HCT116 (cell line): ENCODE measurements around the gene ITIH5.

Source experiments
- CEBPB ChIP-seq: IDR thresholded peaks from 2 replicates; pipeline ENCODE4 v1.6.1; 2012; ENCODE audit warnings: low read depth
- EGR1 ChIP-seq: IDR thresholded peaks from 2 replicates; pipeline ENCODE4 v1.6.1; 2012; ENCODE audit warnings: low read depth
- EZH2 ChIP-seq: fragments of 200-600 bp; sonication (generic); IDR thresholded peaks from 2 replicates; pipeline ENCODE4 v1.6.1; 2017; ENCODE audit warnings: antibody characterized with exemption, mixed run types
- FOSL1 ChIP-seq: IDR thresholded peaks from 2 replicates; pipeline ENCODE4 v1.6.1; 2012; ENCODE audit warnings: low read depth
- JUND ChIP-seq: IDR thresholded peaks from 2 replicates; pipeline ENCODE4 v1.6.1; 2012
- POLR2A ChIP-seq: IDR thresholded peaks from 2 replicates; pipeline ENCODE4 v1.7.0; 2011; ENCODE audit warnings: borderline replicate concordance; ENCODE audit not compliant: insufficient read depth, insufficient read length; ENCODE audit errors: extremely low read depth
- TCF7L2 ChIP-seq: IDR thresholded peaks from 2 replicates; pipeline ENCODE4 v1.7.0; 2011; ENCODE audit warnings: borderline replicate concordance, inconsistent platforms; ENCODE audit not compliant: insufficient read depth, insufficient read length; ENCODE audit errors: extremely low read depth
- TF ChIP-seq, protein P1 (sequence below), 3 experiments: fragments of 200-600 bp in 1 of 3; sonication (generic) in 1 of 3; IDR thresholded peaks in 2 of 3; conservative IDR thresholded peaks in 1 of 3; 2 replicates each; pipeline ENCODE4 v1.5.1; 2012 to 2017; ENCODE audit warnings: low read depth in 2 of 3, low read length in 2 of 3, antibody characterized with exemption in 1 of 3, borderline replicate concordance in 1 of 3, control low read depth in 1 of 3, mild to moderate bottlenecking in 1 of 3, mixed read lengths in 1 of 3, mixed run types in 1 of 3, moderate library complexity in 1 of 3; ENCODE audit not compliant: insufficient read depth in 1 of 3

DNA sequence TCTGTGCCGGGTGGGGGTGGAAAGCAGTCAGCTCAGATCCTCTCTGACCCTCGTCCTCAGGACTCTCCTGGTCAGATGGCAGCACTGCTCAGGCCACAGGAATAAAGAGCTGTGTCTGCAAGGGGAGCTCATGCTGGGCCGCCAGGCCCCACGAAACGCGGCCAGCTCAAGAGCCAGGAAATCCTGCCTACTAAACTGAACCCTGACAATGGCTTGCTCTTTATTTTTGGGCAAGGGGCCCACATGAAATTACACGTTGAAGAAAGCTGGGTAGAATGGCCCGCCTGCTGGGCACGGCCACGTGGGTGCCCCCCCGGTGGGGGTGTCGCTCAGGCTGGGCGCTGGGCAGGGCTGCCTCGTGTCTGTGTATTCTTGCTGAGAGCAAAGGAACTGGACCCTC lies 103.0 kb downstream of the ITIH5 start:
- TF ChIP-seq, protein P1, sequence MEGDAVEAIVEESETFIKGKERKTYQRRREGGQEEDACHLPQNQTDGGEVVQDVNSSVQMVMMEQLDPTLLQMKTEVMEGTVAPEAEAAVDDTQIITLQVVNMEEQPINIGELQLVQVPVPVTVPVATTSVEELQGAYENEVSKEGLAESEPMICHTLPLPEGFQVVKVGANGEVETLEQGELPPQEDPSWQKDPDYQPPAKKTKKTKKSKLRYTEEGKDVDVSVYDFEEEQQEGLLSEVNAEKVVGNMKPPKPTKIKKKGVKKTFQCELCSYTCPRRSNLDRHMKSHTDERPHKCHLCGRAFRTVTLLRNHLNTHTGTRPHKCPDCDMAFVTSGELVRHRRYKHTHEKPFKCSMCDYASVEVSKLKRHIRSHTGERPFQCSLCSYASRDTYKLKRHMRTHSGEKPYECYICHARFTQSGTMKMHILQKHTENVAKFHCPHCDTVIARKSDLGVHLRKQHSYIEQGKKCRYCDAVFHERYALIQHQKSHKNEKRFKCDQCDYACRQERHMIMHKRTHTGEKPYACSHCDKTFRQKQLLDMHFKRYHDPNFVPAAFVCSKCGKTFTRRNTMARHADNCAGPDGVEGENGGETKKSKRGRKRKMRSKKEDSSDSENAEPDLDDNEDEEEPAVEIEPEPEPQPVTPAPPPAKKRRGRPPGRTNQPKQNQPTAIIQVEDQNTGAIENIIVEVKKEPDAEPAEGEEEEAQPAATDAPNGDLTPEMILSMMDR (IDR thresholded peaks at IDR 0.05 in 2 of 3, conservative IDR thresholded peaks at IDR 0.05 in 1 of 3; ENCODE audit: borderline replicate concordance in 1 of 3, insufficient read depth in 1 of 3, low read depth in 2 of 3, low read length in 2 of 3), result no peak
- TF ChIP-seq POLR2A, result no peak
- TF ChIP-seq TCF7L2, result no peak
- TF ChIP-seq CEBPB, result no peak
- no peak for TF ChIP-seq EZH2
- no peak for TF ChIP-seq FOSL1
- TF ChIP-seq EGR1, result no peak
- no peak for TF ChIP-seq JUND
